SK-N-MC (cell line): ENCODE results near the gene MEDAG.
A peak's percentile ranks its signal among the peaks of the same experiment; 100 is the strongest.

ENCODE experiments used
- DNase-seq: peaks from one replicate; pipeline ENCODE4 v3.0.0-alpha.2; 2011; ENCODE audit warnings: low read depth, low spot score
- H3K27ac ChIP-seq: fragments of 200-600 bp; sonication (generic); 2 replicates; pipeline ENCODE4 v1.5.1; 2016; ENCODE audit warnings: mixed run types
- H3K36me3 ChIP-seq: fragments of 200-600 bp; sonication (generic); 2 replicates; pipeline ENCODE4 v1.6.1; 2017; ENCODE audit warnings: antibody characterized with exemption, low read length, mixed read lengths; ENCODE audit not compliant: insufficient read depth
- H3K4me3 ChIP-seq: fragments of 200-600 bp; sonication (generic); 2 replicates; pipeline ENCODE4 v1.5.1; 2016
- H3K9ac ChIP-seq: fragments of 200-600 bp; sonication (generic); 2 replicates; pipeline ENCODE4 v1.8.0; 2017; ENCODE audit warnings: mixed run types, mixed read lengths; ENCODE audit not compliant: insufficient read length
- H3K9me3 ChIP-seq: fragments of 200-600 bp; sonication (generic); 2 replicates; pipeline ENCODE4 v1.6.1; 2017; ENCODE audit warnings: low read depth, mild to moderate bottlenecking, antibody characterized with exemption, low read length, moderate library complexity, mixed read lengths
- EZH2 ChIP-seq: fragments of 200-600 bp; sonication (generic); IDR thresholded peaks from one replicate; pipeline ENCODE4 v1.6.1; 2017; ENCODE audit warnings: antibody characterized with exemption
- FOXP2 ChIP-seq: optimal IDR thresholded peaks from 2 replicates; pipeline ENCODE3; 2011; ENCODE audit warnings: mild to moderate bottlenecking, moderate library complexity; ENCODE audit not compliant: insufficient read depth; ENCODE audit errors: extremely low read length, control extremely low read depth
- POLR2AphosphoS5 ChIP-seq: IDR thresholded peaks from 2 replicates; pipeline ENCODE4 v1.6.1; 2012; ENCODE audit warnings: mild to moderate bottlenecking, low read depth, low read length, borderline replicate concordance

The MEDAG gene

DNA sequence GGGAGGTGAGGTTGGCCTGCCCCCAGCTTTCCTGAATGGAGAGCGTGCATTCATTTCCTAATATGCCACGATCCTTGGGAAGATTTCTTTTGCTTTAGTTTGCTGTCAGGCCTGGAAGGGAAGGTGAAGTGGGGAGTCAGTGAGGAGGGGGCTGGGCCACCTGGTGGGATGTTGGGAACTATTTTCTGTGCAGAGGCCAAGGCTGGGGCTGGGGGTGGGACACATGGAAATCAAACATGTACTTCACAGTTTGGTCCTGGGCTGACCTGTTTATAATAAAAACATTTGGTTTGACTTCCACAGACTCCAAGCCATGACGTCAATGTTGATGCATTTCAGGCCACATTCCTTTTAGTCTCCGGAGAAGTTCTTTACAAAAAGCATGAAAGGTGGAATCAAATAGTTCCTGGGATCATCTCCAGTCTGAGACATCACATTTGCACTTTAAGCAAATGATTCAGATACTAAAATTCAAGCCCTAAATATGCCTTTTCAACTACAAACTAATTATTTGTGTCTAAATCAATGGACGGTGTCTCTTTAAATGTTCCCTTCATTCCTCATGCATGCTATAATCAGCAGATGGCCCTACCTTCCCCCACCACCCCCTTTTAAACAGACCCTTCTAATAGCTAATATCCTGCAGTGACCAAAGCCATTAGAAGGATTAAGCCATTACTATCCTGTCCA lies 41.5 kb upstream of the MEDAG start:
- Histone ChIP-seq H3K9ac (peak overlapping the region; percentile 43), H3K9me3 (no peaks in the 10 kb centered on the region), H3K27ac (peak overlapping the region; percentile 55), H3K4me3 (no peak overlapping the region), H3K36me3 (no peaks in the 10 kb centered on the region)
- TF ChIP-seq FOXP2 (no peak), POLR2AphosphoS5 (no peak), EZH2 (no peak)
- no peak for DNase-seq

DNA sequence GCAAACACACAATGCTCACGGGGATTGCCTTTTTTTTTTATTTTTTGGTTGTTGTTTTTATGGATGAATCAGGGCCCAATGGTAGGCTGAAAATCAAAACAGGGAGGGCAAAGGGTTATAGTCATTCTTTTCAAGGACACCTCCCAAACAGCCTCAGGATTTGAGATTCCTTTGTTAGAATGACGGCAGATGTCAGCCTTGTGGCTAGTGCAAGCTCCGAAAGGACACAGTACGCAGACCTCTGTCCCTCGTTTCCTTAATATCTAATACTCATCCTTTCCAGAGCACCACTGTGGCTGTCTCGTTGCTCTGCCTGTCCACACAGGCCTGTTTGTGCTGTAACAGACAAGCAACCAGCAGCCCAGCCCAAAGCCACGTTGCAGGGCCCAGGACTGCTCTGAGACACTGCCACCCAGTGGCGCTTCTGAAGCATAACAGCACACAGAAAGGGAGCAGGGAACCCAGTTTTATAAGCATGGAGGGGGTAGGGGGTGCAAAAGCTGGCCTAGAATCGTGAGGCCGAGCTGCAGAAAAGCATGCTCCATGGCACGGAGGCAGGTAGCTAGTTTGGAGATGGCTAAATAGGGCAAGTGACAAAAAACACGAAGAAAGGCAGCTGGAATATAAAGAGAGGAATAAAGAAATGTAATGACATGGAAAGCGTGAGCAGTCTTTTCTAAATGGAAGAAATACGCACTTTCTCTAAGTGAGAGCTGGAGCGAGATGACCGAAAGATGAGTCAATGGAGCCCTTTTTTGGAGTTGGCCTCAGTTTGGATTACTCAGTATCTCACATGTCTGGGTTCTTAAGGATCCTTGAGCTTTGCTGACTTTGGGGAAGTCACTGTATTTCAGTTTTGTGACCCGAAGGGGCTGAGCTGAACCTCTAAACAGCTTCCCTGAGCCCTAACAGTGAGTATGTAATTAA lies 40.7 kb upstream of the MEDAG start:
- H3K36me3 ChIP-seq: no peaks in the 10 kb centered on the region
- peak overlapping the region; percentile 64 for H3K27ac ChIP-seq
- DNase-seq: peak; percentile 71
- no peaks in the 10 kb centered on the region for H3K9me3 ChIP-seq
- peak overlapping the region; percentile 47 for H3K9ac ChIP-seq
- TF ChIP-seq FOXP2: no peak
- no peak for TF ChIP-seq EZH2
- peak; percentile 39; the same call in 1 of the 2 replicates for TF ChIP-seq POLR2AphosphoS5
- H3K4me3 ChIP-seq: no peak overlapping the region

DNA sequence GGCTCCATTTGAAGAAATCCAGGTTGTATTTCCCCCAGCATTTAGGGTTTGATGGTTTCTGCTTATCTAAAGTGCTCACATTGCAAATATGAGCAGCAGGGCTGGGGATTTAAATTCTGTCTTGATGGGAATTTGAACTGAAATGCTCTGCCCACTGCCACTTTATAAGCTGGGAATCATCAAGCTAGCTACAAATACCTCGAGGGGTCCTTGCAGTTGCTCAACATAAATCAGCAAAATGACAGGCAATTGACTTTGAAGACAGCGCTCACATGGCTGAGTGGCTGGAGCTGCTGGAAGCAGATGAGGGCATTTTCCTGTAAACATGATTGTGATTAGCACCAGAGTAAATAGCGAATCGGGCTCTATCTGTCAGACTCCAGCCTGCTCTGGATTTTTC lies 39.4 kb upstream of the MEDAG start:
- no peak for DNase-seq
- no peaks in the 10 kb centered on the region for H3K36me3 ChIP-seq
- peak overlapping the region; percentile 64 for H3K27ac ChIP-seq
- TF ChIP-seq EZH2 (no peak), FOXP2 (peak; percentile 73), POLR2AphosphoS5 (no peak)
- H3K9me3 ChIP-seq: no peaks in the 10 kb centered on the region
- H3K9ac ChIP-seq: peak overlapping the region; percentile 47
- no peak overlapping the region; the same call in 1 of the 2 replicates for H3K4me3 ChIP-seq

DNA sequence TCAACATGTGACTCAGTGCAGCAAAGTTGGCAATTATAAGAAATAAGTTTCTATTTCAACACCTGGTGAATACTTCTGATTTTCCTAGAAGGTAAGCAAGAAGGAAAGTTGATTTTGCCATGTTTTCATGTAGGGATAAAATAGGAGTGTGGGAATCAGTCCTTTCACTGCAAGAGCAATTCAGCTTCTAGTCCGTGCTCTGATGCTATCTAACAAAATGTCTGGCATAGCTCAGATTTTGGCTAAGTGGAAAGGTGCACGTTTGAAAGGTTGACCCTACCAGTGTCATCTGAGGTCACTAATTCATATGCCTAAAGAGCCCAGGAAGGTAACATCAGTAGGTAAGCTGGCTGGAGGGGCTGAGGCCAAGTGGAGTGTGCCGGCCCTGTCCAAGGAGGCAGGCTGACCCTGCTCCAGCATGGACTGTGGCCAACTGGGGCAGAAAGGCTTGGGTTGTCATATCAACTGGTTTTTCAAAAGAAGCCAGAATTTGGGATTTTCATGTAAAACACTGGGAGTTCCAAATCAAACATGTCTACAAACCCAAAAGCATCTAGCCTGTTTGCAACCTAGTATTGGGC lies 38.9 kb upstream of the MEDAG start:
- Histone ChIP-seq H3K9me3 (no peaks in the 10 kb centered on the region), H3K9ac (peak overlapping the region; percentile 47), H3K27ac (peak overlapping the region; percentile 64), H3K4me3 (no peak overlapping the region), H3K36me3 (no peaks in the 10 kb centered on the region)
- TF ChIP-seq POLR2AphosphoS5 (no peak), FOXP2 (no peak), EZH2 (no peak)
- no peak for DNase-seq

DNA sequence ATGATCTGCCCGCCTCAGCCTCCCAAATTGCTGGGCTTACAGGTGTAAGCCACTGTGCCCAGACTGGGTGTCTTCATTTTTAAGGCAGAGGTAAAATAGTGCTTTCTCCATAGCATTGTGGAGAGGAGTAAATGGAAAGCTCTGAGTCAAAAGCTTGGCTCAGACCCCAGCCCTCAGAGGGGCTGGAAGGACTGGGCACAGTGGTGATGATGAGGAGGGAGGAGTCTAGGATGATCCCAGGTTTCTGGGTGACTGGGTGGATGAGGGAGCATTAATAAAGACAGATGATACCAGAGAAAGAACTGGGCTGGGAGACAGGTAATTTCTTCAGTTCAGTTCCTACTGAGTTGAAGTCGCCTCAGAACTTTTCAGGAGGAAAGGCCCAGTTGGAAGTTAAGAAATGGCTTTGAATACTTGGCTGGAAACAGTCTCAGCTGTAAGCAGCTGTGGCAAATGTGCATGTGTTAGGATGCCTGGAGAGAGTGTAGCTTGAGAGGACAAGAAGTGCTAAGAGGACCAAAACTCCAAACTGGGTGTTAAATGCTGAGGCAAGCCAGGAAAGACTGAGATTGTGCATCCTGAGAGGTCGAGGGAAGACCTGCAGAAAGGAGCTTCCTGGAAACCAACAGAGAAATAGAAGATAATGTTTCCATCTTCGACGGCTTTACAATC lies 37.1 kb upstream of the MEDAG start:
- H3K27ac ChIP-seq: peak overlapping the region; percentile 86
- no peaks in the 10 kb centered on the region for H3K36me3 ChIP-seq
- no peak for DNase-seq
- TF ChIP-seq FOXP2 (no peak), POLR2AphosphoS5 (no peak), EZH2 (no peak)
- no peaks in the 10 kb centered on the region for H3K9me3 ChIP-seq
- H3K9ac ChIP-seq: no peak overlapping the region
- no peak overlapping the region for H3K4me3 ChIP-seq

DNA sequence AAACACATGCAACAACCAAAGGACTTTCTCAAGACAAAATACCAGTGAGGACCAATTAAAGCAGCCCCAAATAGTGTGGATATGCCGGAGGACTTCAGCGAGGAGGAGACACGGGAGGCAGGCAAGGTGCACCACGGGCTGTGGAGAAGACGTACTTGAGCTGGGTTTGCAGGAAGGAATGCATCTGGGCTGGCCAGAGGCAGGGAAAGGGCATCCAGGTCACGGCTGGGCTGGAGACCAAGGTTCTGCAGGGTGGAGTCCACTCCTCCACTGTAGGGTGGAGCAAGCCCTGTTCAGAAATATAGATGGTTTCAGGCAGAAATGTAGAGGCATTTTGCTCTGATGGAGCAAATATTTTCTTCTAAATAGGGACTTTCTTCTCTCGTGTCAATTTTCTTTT lies 36.6 kb upstream of the MEDAG start:
- H3K27ac ChIP-seq: peak overlapping the region; percentile 86
- TF ChIP-seq FOXP2 (no peak), POLR2AphosphoS5 (no peak), EZH2 (no peak)

DNA sequence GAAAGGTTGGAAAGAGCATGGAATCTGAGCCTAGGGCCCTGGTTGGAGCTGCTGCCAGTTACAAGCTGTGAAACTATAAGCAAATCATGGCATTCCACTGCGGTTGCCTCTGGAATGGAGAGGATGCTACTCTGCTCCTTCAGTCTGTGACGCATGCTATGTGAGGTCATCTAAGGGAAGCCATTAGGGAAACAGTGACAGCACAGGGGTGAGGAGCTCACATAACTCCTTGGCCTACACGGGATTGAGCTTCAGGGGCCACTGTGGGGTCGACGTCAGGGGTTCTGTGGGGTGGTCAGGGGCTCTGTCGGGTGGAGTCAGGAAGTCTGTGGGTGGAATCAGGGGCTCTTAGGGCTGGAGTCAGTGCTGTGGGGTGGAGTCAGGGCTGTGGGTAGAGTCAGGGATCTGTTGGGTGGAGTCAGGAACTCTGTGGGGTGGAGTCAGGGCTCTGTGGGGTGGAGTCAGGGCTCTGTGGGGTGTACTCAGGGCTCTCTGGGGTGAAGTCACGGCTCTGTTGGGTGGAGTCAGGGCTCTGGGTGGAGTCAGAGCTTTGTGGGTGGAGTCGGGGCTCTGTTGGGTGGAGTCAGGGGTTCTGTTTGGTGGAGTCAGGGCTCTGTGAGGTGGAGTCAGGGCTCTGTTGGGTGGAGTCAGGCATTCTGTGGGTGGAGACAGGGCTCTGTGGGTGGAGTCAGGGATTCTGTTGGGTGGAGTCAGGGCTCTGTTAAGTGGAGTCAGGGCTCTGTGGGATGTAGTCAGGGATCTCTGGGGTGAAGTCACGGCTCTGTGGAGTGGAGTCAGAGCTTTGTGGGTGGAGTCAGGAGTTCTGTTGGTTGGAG lies 35.8 kb upstream of the MEDAG start:
- DNase-seq: peak; percentile 97

More for the DNA sequence above, 36.6 kb upstream of the MEDAG start:
- Histone ChIP-seq H3K9ac (no peak overlapping the region), H3K36me3 (no peaks in the 10 kb centered on the region), H3K9me3 (no peaks in the 10 kb centered on the region), H3K4me3 (peak overlapping the region; percentile 68)
- no peak for DNase-seq

More for the DNA sequence above, 35.8 kb upstream of the MEDAG start:
- H3K9me3 ChIP-seq: no peaks in the 10 kb centered on the region
- peak overlapping the region; percentile 56 for H3K9ac ChIP-seq
- peak overlapping the region; percentile 86 for H3K27ac ChIP-seq
- TF ChIP-seq POLR2AphosphoS5 (peak; percentile 49; the same call in 1 of the 2 replicates), FOXP2 (no peak), EZH2 (no peak)
- H3K36me3 ChIP-seq: no peaks in the 10 kb centered on the region
- peak overlapping the region; percentile 68 for H3K4me3 ChIP-seq
